Transverse colon (tissue), 4 donors: Measurements from ENCODE around the gene MACC1.
"Not testable (repeated sequence)": the region's sequence is repeated elsewhere in the genome, so short reads cannot be mapped to it uniquely, and the experiment has no call there.

ENCODE experiments used
- CTCF ChIP-seq, 5 experiments: fragments of 200-600 bp in 3 of 5; fragments of 450-650 bp in 2 of 5; sonication (generic) in 3 of 5; IDR thresholded peaks; 1 replicate in 2 of 5; 2 replicates in 3 of 5; pipeline ENCODE4 v1.5.1; 2016 to 2017; ENCODE audit warnings: antibody characterized with exemption in 5 of 5, inconsistent platforms in 3 of 5, mild to moderate bottlenecking in 2 of 5, moderate library complexity in 1 of 5
- EP300 ChIP-seq: sonication (generic); formaldehyde crosslinking; IDR thresholded peaks from one replicate; pipeline ENCODE4 v1.6.1; 2017; ENCODE audit warnings: antibody characterized with exemption, low read depth
- POLR2A ChIP-seq: fragments of 450-650 bp; IDR thresholded peaks from one replicate; pipeline ENCODE4 v1.6.1; 2016; ENCODE audit warnings: antibody characterized with exemption, mild to moderate bottlenecking, moderate library complexity
- POLR2AphosphoS5 ChIP-seq, 3 donors: sonication (generic); formaldehyde crosslinking; IDR thresholded peaks; one replicate each; pipeline ENCODE4 v1.6.1; 2016; ENCODE audit warnings: antibody characterized with exemption in 3 of 3

GRCh38 chr7:20207811-20208210 is 9.4 kb downstream of the MACC1 start:
- TF ChIP-seq POLR2A; POLR2AphosphoS5 (IDR thresholded peaks at IDR 0.05); CTCF (IDR thresholded peaks at IDR 0.05); EP300: not testable (repeated sequence)
